ENCODE results near the gene GLRX3. TPM values are rescaled to one million over a fixed set of nuclear protein-coding genes. Genes with fewer than 3 reads are reported as not detected.

Gene GLRX3
- polyA plus RNA-seq, 1 donor, result 89.5 TPM

- no peak for DNase-seq
Observed at GRCh38 chr10:130203626-130204025, 67.4 kb downstream of the GLRX3 start.

GRCh38 chr10:130206216-130206737, 70.1 kb downstream of the GLRX3 start:
- no peak for DNase-seq

GRCh38 chr10:130207205-130207604, 71.0 kb downstream of the GLRX3 start:
- DNase-seq, result no peak

GRCh38 chr10:130208807-130209206, 72.6 kb downstream of the GLRX3 start:
- DNase-seq, result no peak

- no peak for DNase-seq
Observed at GRCh38 chr10:130212746-130213145, 76.6 kb downstream of the GLRX3 start.

GRCh38 chr10:130213286-130214080, 77.3 kb downstream of the GLRX3 start:
- DNase-seq, result no peak

- no peak for DNase-seq
Observed at GRCh38 chr10:130214431-130214830, 78.2 kb downstream of the GLRX3 start.

- DNase-seq, result no peak
Observed at GRCh38 chr10:130215151-130215930, 79.2 kb downstream of the GLRX3 start.

- no peak for DNase-seq
Observed at GRCh38 chr10:130215931-130216231, 79.7 kb downstream of the GLRX3 start.

- no peak for DNase-seq
Observed at GRCh38 chr10:130218181-130218641, 82.0 kb downstream of the GLRX3 start.

GRCh38 chr10:130218936-130219335, 82.7 kb downstream of the GLRX3 start:
- DNase-seq, result no peak

GRCh38 chr10:130220251-130221185, 84.3 kb downstream of the GLRX3 start:
- no peak for DNase-seq

GRCh38 chr10:130221456-130222375, 85.5 kb downstream of the GLRX3 start:
- DNase-seq, result no peak

GRCh38 chr10:130222381-130222780, 86.2 kb downstream of the GLRX3 start:
- no peak for DNase-seq

- DNase-seq, result no peak
Observed at GRCh38 chr10:130224228-130224627, 88.0 kb downstream of the GLRX3 start.

GRCh38 chr10:130226012-130226411, 89.8 kb downstream of the GLRX3 start:
- DNase-seq, result no peak

GRCh38 chr10:130227883-130228282, 91.7 kb downstream of the GLRX3 start:
- DNase-seq, result no peak

All from left kidney (tissue), 2 donors.